Measurements from ENCODE around the gene STK32A.

The STK32A gene

DNA sequence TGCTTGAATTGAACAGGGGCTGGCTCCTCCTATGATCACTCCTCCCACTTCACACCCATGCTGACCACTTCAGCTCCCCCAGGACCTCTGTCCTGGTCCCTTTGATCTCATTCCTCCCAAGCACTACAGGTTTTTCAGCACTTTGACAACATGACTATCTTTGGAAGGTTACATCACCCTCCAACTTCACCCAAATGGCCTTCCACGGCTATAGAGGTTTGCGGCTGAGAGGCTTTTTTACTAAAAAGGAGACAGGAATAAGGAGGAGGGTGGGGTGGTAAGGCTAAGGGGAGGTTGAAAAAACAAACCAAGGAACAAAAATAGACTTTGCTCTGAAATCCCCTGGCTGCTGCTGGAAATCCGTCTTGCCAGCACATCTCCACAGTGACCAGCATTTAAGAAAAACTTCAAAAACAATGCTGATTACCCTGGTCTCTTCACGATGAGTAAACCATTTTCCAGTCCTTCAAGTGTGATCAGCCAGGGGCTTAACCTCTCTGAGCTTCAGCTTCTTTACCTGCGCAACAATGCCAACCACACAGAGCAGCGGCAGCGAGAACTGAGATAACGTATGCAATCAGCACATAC, 172.4 kb downstream of the STK32A start:
- H3K79me2 ChIP-seq = no peaks in the 10 kb centered on the region
- H3K4me2 ChIP-seq (ENCODE audit: low read length) = no peak overlapping the region
- H3K9ac ChIP-seq = no peak overlapping the region
- no peak overlapping the region for H3K27ac ChIP-seq
- H3K9me3 ChIP-seq (ENCODE audit: control insufficient read depth, low read length) = no peaks in the 10 kb centered on the region
- no peaks in the 10 kb centered on the region for H3K4me1 ChIP-seq
- TF ChIP-seq, protein P1, sequence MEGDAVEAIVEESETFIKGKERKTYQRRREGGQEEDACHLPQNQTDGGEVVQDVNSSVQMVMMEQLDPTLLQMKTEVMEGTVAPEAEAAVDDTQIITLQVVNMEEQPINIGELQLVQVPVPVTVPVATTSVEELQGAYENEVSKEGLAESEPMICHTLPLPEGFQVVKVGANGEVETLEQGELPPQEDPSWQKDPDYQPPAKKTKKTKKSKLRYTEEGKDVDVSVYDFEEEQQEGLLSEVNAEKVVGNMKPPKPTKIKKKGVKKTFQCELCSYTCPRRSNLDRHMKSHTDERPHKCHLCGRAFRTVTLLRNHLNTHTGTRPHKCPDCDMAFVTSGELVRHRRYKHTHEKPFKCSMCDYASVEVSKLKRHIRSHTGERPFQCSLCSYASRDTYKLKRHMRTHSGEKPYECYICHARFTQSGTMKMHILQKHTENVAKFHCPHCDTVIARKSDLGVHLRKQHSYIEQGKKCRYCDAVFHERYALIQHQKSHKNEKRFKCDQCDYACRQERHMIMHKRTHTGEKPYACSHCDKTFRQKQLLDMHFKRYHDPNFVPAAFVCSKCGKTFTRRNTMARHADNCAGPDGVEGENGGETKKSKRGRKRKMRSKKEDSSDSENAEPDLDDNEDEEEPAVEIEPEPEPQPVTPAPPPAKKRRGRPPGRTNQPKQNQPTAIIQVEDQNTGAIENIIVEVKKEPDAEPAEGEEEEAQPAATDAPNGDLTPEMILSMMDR (IDR thresholded peaks at IDR 0.05) = no peak
- no peaks in the 10 kb centered on the region for H3K27me3 ChIP-seq (ENCODE audit: control insufficient read depth, insufficient read depth, low read length)
- no peak overlapping the region for H3K4me3 ChIP-seq (ENCODE audit: low read depth, low read length)
- H3K36me3 ChIP-seq (ENCODE audit: control insufficient read depth, insufficient read depth, low read length) = no peaks in the 10 kb centered on the region
- H2AFZ ChIP-seq = no peak overlapping the region

DNA sequence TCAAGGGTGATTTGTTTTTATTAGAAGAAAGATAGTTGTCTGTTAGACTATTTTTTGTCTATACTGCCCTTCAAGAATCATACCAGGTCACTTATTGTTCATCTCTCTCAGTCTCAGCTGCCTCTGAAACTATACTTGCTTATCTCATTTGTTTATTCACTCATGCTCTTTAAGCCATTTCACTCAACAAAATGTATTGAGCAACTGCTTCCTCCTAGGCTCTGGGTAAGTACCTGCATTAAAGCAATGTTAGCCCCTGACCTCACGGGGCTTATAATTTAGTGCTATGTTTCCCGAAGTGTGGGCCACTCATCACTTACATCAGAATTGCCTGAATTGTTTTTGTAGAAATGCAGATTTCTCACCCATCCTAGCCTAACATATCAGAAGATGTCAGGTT, 174.2 kb downstream of the STK32A start:
- Histone ChIP-seq H3K27me3 (ENCODE audit: control insufficient read depth, insufficient read depth, low read length) (no peaks in the 10 kb centered on the region), H3K27ac (no peak overlapping the region), H3K9me3 (ENCODE audit: control insufficient read depth, low read length) (no peaks in the 10 kb centered on the region), H3K9ac (no peak overlapping the region), H2AFZ (no peak overlapping the region), H3K79me2 (no peaks in the 10 kb centered on the region), H3K4me1 (no peaks in the 10 kb centered on the region), H3K4me2 (ENCODE audit: low read length) (no peak overlapping the region), H3K36me3 (ENCODE audit: control insufficient read depth, insufficient read depth, low read length) (no peaks in the 10 kb centered on the region), H3K4me3 (ENCODE audit: low read depth, low read length) (no peak overlapping the region)
- TF ChIP-seq, protein P1 (IDR thresholded peaks at IDR 0.05) = no peak

DNA sequence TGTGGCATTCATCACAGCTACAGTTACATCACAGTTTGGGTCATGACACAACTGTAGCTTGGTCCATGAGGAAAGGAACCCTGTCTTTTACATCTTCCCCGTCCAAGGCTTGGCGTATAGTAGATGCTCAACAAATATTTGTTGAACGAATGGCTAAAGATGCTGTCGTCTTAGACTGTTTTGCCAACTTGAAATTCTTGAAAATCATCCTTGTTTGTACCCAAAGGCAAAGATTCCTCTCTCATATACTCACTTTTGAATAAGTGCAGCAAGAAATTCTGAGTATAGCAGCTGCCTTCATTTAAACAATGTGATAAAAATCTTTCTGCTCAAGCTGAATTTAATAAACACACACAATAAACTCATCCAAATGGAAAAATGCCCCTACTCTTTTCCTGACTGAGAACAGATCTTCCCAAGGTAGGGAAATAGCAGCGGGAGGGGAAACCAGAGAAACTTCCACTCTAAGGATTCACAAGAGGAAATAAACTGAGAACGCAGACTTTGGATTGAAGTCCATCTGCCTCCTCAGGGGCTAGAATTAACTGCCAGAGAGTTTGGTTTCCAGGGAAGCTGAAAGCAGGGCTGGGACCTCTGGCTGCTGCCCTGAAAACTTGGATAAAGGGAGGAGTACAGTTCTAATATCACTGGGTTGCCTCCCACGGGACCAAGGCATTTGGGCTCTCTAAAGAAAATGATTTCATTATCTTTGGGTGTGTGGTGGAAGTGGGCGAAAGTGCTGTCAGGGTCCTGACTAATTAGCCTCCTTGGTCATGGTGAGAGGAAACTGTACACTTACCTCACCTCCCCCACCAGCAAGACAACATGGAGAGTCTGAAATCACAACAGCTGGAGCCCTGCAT, 175.9 kb downstream of the STK32A start:
- Histone ChIP-seq H3K4me3 (ENCODE audit: low read depth, low read length) (no peak overlapping the region), H3K4me1 (no peaks in the 10 kb centered on the region), H3K4me2 (ENCODE audit: low read length) (no peak overlapping the region), H2AFZ (no peak overlapping the region), H3K9me3 (ENCODE audit: control insufficient read depth, low read length) (no peaks in the 10 kb centered on the region), H3K79me2 (no peaks in the 10 kb centered on the region), H3K27me3 (ENCODE audit: control insufficient read depth, insufficient read depth, low read length) (no peaks in the 10 kb centered on the region), H3K9ac (no peak overlapping the region), H3K27ac (no peak overlapping the region), H3K36me3 (ENCODE audit: control insufficient read depth, insufficient read depth, low read length) (no peaks in the 10 kb centered on the region)
- TF ChIP-seq, protein P1 (IDR thresholded peaks at IDR 0.05) = no peak

DNA sequence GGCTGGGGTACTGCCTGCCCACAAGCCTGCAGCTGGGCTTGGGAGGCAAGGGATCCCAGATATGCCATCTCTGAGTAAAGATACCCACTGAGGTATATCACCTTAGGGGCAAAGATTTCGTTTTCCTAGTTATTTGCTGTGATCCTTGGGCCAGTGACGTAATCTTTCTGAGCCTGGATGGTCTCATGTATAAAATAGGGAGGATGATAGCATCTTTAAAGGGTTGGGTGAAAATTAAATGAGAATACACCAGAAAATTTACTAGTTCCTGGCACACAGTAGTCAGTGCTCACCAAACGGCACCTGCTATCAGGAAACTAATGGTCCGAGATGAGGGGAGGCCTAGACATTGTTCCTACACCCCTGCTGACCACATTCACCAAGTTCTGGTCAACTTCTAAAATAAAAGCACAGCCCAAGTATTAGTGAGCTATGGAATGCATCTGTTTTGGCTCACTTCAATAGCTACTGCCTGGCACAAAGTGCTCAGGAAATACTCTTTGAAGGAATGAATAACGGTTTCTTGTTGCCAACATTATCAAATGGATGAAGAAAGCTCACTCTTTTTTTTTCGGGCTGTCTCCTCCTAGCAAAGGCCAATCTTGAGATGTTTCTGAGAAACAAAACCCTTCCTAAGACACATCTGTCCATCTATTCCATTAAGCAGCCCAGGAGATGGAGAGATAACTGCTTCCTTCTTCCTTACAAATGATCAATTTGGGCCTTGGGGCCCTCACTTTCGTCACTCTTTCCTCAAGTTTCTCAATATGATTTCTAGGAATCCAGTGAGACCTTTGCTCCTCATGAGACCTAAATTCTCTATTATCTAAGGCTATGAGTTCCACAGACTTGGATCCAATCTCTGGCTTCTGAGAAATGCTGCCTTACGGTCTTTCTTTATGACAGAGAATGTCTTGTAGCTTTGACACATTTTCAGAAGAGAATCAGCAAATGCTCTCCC, 176.8 kb downstream of the STK32A start:
- Histone ChIP-seq H3K27ac (no peak overlapping the region), H3K36me3 (ENCODE audit: control insufficient read depth, insufficient read depth, low read length) (no peaks in the 10 kb centered on the region), H3K4me3 (ENCODE audit: low read depth, low read length) (no peak overlapping the region), H3K27me3 (ENCODE audit: control insufficient read depth, insufficient read depth, low read length) (no peaks in the 10 kb centered on the region), H3K79me2 (no peaks in the 10 kb centered on the region), H3K4me1 (no peaks in the 10 kb centered on the region), H3K9ac (no peak overlapping the region), H2AFZ (no peak overlapping the region), H3K9me3 (ENCODE audit: control insufficient read depth, low read length) (no peaks in the 10 kb centered on the region), H3K4me2 (ENCODE audit: low read length) (no peak overlapping the region)
- TF ChIP-seq, protein P1 (IDR thresholded peaks at IDR 0.05) = no peak
